Measurements from ENCODE around the gene TBC1D2B.

The TBC1D2B gene

GRCh38 chr15:78097667-78098066 is 20.2 kb upstream of the TBC1D2B start:
- Histone ChIP-seq H3K9me3 (ENCODE audit: insufficient read depth, low read length) (no peaks in the 10 kb centered on the region), H3K27ac (ENCODE audit: low read depth, low read length) (no peak overlapping the region), H3K4me2 (ENCODE audit: low read depth, low read length, poor library complexity, severe bottlenecking) (no peak overlapping the region), H3F3A (ENCODE audit: insufficient read depth) (no peaks in the 10 kb centered on the region), H2AFZ (ENCODE audit: low read depth, low read length, severe bottlenecking) (no peak overlapping the region), H3K36me3 (ENCODE audit: low read length) (no peaks in the 10 kb centered on the region), H3K4me3 (ENCODE audit: insufficient read depth, low read length, poor library complexity, severe bottlenecking) (no peak overlapping the region), H3K27me3 (ENCODE audit: low read length) (no peaks in the 10 kb centered on the region), H3K9me2 (replicated peaks; ENCODE audit: insufficient read depth, low read length) (no peaks in the 10 kb centered on the region), H3K79me2 (ENCODE audit: insufficient read depth, low read length) (no peaks in the 10 kb centered on the region), H4K20me1 (ENCODE audit: low read depth, low read length) (no peaks in the 10 kb centered on the region), H3K9ac (ENCODE audit: low read length) (no peak overlapping the region)
- TF ChIP-seq, protein P1, sequence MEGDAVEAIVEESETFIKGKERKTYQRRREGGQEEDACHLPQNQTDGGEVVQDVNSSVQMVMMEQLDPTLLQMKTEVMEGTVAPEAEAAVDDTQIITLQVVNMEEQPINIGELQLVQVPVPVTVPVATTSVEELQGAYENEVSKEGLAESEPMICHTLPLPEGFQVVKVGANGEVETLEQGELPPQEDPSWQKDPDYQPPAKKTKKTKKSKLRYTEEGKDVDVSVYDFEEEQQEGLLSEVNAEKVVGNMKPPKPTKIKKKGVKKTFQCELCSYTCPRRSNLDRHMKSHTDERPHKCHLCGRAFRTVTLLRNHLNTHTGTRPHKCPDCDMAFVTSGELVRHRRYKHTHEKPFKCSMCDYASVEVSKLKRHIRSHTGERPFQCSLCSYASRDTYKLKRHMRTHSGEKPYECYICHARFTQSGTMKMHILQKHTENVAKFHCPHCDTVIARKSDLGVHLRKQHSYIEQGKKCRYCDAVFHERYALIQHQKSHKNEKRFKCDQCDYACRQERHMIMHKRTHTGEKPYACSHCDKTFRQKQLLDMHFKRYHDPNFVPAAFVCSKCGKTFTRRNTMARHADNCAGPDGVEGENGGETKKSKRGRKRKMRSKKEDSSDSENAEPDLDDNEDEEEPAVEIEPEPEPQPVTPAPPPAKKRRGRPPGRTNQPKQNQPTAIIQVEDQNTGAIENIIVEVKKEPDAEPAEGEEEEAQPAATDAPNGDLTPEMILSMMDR (IDR thresholded peaks at IDR 0.05; ENCODE audit: insufficient read depth, low read length, poor library complexity, severe bottlenecking): no peak
- no peak for TF ChIP-seq EZH2phosphoT487 (conservative IDR thresholded peaks at IDR 0.05; ENCODE audit: low read length)

GRCh38 chr15:78093242-78094020 is 15.9 kb upstream of the TBC1D2B start:
- H3K9me2 ChIP-seq (replicated peaks; ENCODE audit: insufficient read depth, low read length): no peaks in the 10 kb centered on the region
- peaks cover 3% of the 10 kb centered on the region; the same call in 1 of the 2 replicates for H3K27me3 ChIP-seq (ENCODE audit: low read length)
- no peak overlapping the region for H3K27ac ChIP-seq (ENCODE audit: low read depth, low read length)
- H2AFZ ChIP-seq (ENCODE audit: low read depth, low read length, severe bottlenecking): no peak overlapping the region
- TF ChIP-seq, protein P1 (IDR thresholded peaks at IDR 0.05; ENCODE audit: insufficient read depth, low read length, poor library complexity, severe bottlenecking): no peak
- TF ChIP-seq EZH2phosphoT487 (conservative IDR thresholded peaks at IDR 0.05; ENCODE audit: low read length): no peak
- no peaks in the 10 kb centered on the region for H3F3A ChIP-seq (ENCODE audit: insufficient read depth)
- no peaks in the 10 kb centered on the region for H3K36me3 ChIP-seq (ENCODE audit: low read length)
- no peak overlapping the region for H3K4me2 ChIP-seq (ENCODE audit: low read depth, low read length, poor library complexity, severe bottlenecking)
- no peak overlapping the region for H3K4me3 ChIP-seq (ENCODE audit: insufficient read depth, low read length, poor library complexity, severe bottlenecking)
- H4K20me1 ChIP-seq (ENCODE audit: low read depth, low read length): no peaks in the 10 kb centered on the region
- H3K79me2 ChIP-seq (ENCODE audit: insufficient read depth, low read length): no peaks in the 10 kb centered on the region
- H3K9ac ChIP-seq (ENCODE audit: low read length): no peak overlapping the region
- no peaks in the 10 kb centered on the region for H3K9me3 ChIP-seq (ENCODE audit: insufficient read depth, low read length)

DNA sequence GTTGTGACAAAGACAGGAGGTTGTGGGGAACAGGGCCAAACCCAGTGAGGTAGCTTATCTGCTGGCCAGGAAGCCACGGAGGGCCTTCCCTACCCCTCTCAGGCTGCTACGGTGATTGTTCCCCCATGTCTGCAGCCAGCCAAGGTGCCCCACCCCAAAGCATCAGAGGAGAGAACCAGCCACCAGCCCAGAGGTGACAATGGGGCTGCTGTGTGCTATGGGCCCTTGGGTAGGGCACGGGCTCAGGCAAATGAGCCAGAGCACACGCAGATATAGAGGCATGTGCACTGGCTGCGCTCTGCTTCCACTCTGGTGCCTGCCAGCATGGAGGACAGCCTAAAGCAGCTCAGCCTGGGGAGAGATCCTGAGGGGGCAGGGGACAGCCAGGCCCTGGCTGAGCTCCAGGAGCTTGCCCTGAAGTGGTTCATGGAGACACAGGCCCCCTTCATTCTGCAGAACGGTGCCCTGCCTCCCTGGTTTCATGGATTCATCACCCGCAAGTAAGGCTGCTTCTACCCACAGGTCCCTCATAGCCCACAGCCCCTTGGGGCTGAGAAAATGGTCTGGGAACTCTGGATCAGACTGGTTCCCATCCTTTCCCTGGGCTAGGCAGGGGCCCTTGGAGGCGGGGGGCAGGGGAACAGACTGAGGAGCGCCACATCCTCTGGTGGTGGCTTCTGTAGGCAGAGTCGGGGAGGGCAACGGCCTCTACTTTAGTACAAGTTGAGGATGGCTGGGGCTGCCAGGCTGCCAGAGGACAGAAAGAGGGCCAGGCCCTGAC is 14.9 kb upstream of the TBC1D2B start, which contains the start of gene SH2D7:
Gene SH2D7 (plus strand): TSS at position 301 of the 781 bp plus-strand sequence. CDS start 24 bp downstream, at position 325.
- no peaks in the 10 kb centered on the region for H4K20me1 ChIP-seq (ENCODE audit: low read depth, low read length)
- H3F3A ChIP-seq (ENCODE audit: insufficient read depth): no peaks in the 10 kb centered on the region
- H3K9me2 ChIP-seq (replicated peaks; ENCODE audit: insufficient read depth, low read length): no peaks in the 10 kb centered on the region
- H2AFZ ChIP-seq (ENCODE audit: low read depth, low read length, severe bottlenecking): no peak within 1 kb of the TSS
- H3K4me2 ChIP-seq (ENCODE audit: low read depth, low read length, poor library complexity, severe bottlenecking): no peak within 1 kb of the TSS
- no peak within 1 kb of the TSS for H3K9ac ChIP-seq (ENCODE audit: low read length)
- H3K27ac ChIP-seq (ENCODE audit: low read depth, low read length): no peak within 1 kb of the TSS
- no peaks in the 10 kb centered on the region for H3K79me2 ChIP-seq (ENCODE audit: insufficient read depth, low read length)
- H3K27me3 ChIP-seq (ENCODE audit: low read length): peaks cover 3% of the 10 kb centered on the region; the same call in 1 of the 2 replicates
- no peaks in the 10 kb centered on the region for H3K9me3 ChIP-seq (ENCODE audit: insufficient read depth, low read length)
- TF ChIP-seq, protein P1 (IDR thresholded peaks at IDR 0.05; ENCODE audit: insufficient read depth, low read length, poor library complexity, severe bottlenecking): no peak
- H3K36me3 ChIP-seq (ENCODE audit: low read length): no peaks in the 10 kb centered on the region
- no peak within 1 kb of the TSS for H3K4me3 ChIP-seq (ENCODE audit: insufficient read depth, low read length, poor library complexity, severe bottlenecking)

Measured in SU-DHL-6 (cell line).